Upper lobe of left lung (tissue), 6 donors: Measurements from ENCODE around the gene MACROD2. TPM values are rescaled to one million over a fixed set of nuclear protein-coding genes. Genes with fewer than 3 reads are reported as not detected.

Experiments used
- ATAC-seq, 2 donors: fragments of 200-7000 bp; cut with Tn5 transposase; one replicate each; pipeline ENCODE4 v1.9.1; 2022; ENCODE audit warnings: mild to moderate bottlenecking in 2 of 2, moderate library complexity in 2 of 2; ENCODE audit not compliant: low FRiP score in 2 of 2
- DNase-seq, 2 donors: peaks; one replicate each; pipeline ENCODE4 v3.0.0-alpha.2; 2019 to 2020
- H3K27ac ChIP-seq, 4 donors: fragments of 200-600 bp; sonication (generic); one replicate each; pipeline ENCODE4 v1.5.1; 2016 to 2019
- H3K27me3 ChIP-seq, 4 donors: fragments of 200-600 bp; sonication (generic); one replicate each; pipeline ENCODE4 v1.5.1; 2017 to 2019
- H3K36me3 ChIP-seq, 4 donors: fragments of 200-600 bp; sonication (generic); one replicate each; pipeline ENCODE4 v1.5.1; 2016 to 2019
- H3K4me1 ChIP-seq, 4 donors: fragments of 200-600 bp; sonication (generic); one replicate each; pipeline ENCODE4 v1.5.1; 2018 to 2019
- H3K4me3 ChIP-seq, 4 donors: fragments of 200-600 bp; sonication (generic); one replicate each; pipeline ENCODE4 v1.5.1; 2017 to 2019; ENCODE audit warnings: mild to moderate bottlenecking in 2 of 4, moderate library complexity in 1 of 4
- H3K9me3 ChIP-seq, 4 donors: fragments of 200-600 bp; sonication (generic); one replicate each; pipeline ENCODE4 v1.5.1; 2018 to 2019
- CTCF ChIP-seq, 6 experiments: fragments of 450-650 bp in 4 of 6; fragments of 200-600 bp in 2 of 6; sonication (generic) in 2 of 6; IDR thresholded peaks; one replicate each; pipeline ENCODE4 v1.5.1; 2016 to 2019; ENCODE audit warnings: antibody characterized with exemption in 6 of 6
- EP300 ChIP-seq, 4 donors: sonication (generic); formaldehyde crosslinking; IDR thresholded peaks; one replicate each; pipeline ENCODE4 v1.5.1; 2017; ENCODE audit warnings: antibody characterized with exemption in 4 of 4, control low read depth in 2 of 4
- POLR2A ChIP-seq, 4 donors: fragments of 450-650 bp; IDR thresholded peaks; one replicate each; pipeline ENCODE4 v1.5.1; 2016 to 2017; ENCODE audit warnings: antibody characterized with exemption in 4 of 4, mild to moderate bottlenecking in 2 of 4
- POLR2AphosphoS5 ChIP-seq, 2 donors: sonication (generic); formaldehyde crosslinking; IDR thresholded peaks; one replicate each; pipeline ENCODE4 v1.5.1; 2017; ENCODE audit warnings: antibody characterized with exemption in 2 of 2
- WGBS, 2 donors: methylation state at CpG; one replicate each; pipeline ENCODE4 v1.1.5; 2017 to 2018; 5-methylcytosine and 5-hydroxymethylcytosine counted together
- total RNA-seq, 6 donors: library from RNA; depleted of rRNA in 4 of 6; stranded (reverse); fragments of >200 nt in 4 of 6; gene quantifications; one replicate each; pipeline versions ENCODE4 v1.1.0 to v1.2.1, GENCODE V29; 2016 to 2021
- donor health status: DM: no; HTN: no; CAD: no; lungs with moderate emphysema.
- donor health status: DM: no; HTN: yes; CAD: no; lungs with severe emphysema.

Gene MACROD2
- total RNA-seq, 6 donors from 2014 or later = 20.7 to 84.3 (median 36.3) TPM

- no peak for ATAC-seq
- TF ChIP-seq CTCF (IDR thresholded peaks at IDR 0.05) (no peak), POLR2AphosphoS5 (IDR thresholded peaks at IDR 0.05) (no peak), POLR2A (IDR thresholded peaks at IDR 0.05) (no peak), EP300 (IDR thresholded peaks at IDR 0.05) (no peak)
- no peaks in the 10 kb centered on the region for H3K36me3 ChIP-seq
- H3K27ac ChIP-seq = no peak overlapping the region
- H3K4me1 ChIP-seq = no peaks in the 10 kb centered on the region
- no peak for DNase-seq
- no peak overlapping the region for H3K4me3 ChIP-seq
- no peaks in the 10 kb centered on the region for H3K27me3 ChIP-seq
- H3K9me3 ChIP-seq = no peaks in the 10 kb centered on the region
- WGBS, 2 donors = 71 to 79% methylated on average over 2 of the region's 2 CpGs
These were observed 883.8 kb downstream of the MACROD2 start for GRCh38 chr20:14879020-14879697.

GRCh38 chr20:14879839-14880238 is 884.5 kb downstream of the MACROD2 start:
- no peaks in the 10 kb centered on the region for H3K9me3 ChIP-seq
- no peaks in the 10 kb centered on the region for H3K36me3 ChIP-seq
- 84 to 86% methylated on average over 5 of the region's 5 CpGs for WGBS, 2 donors
- DNase-seq (no peak), ATAC-seq (no peak)
- no peaks in the 10 kb centered on the region for H3K27me3 ChIP-seq
- no peak overlapping the region for H3K27ac ChIP-seq
- no peak overlapping the region for H3K4me3 ChIP-seq
- TF ChIP-seq POLR2A (IDR thresholded peaks at IDR 0.05) = no peak
- TF ChIP-seq POLR2AphosphoS5 (IDR thresholded peaks at IDR 0.05) = no peak
- TF ChIP-seq EP300 (IDR thresholded peaks at IDR 0.05) = no peak
- no peak for TF ChIP-seq CTCF (IDR thresholded peaks at IDR 0.05)
- H3K4me1 ChIP-seq = no peaks in the 10 kb centered on the region

- 62 to 65% methylated on average over 2 of the region's 2 CpGs for WGBS, 2 donors
- no peaks in the 10 kb centered on the region for H3K4me1 ChIP-seq
- no peaks in the 10 kb centered on the region for H3K9me3 ChIP-seq
- peak overlapping the region in 1 of 4 donors; percentile 11 for H3K27ac ChIP-seq
- no peak overlapping the region for H3K4me3 ChIP-seq
- H3K36me3 ChIP-seq = no peaks in the 10 kb centered on the region
- ATAC-seq (no peak), DNase-seq (peak in 1 of 2 donors; percentile 28)
- TF ChIP-seq POLR2AphosphoS5 (IDR thresholded peaks at IDR 0.05) = no peak
- TF ChIP-seq EP300 (IDR thresholded peaks at IDR 0.05) = peak in 1 of 4 donors; percentile 33
- no peak for TF ChIP-seq POLR2A (IDR thresholded peaks at IDR 0.05)
- no peak for TF ChIP-seq CTCF (IDR thresholded peaks at IDR 0.05)
- no peaks in the 10 kb centered on the region for H3K27me3 ChIP-seq
These were observed 886.2 kb downstream of the MACROD2 start for GRCh38 chr20:14881518-14881917.

GRCh38 chr20:14882157-14882556 is 886.8 kb downstream of the MACROD2 start:
- Histone ChIP-seq H3K4me1 (no peaks in the 10 kb centered on the region), H3K4me3 (no peak overlapping the region), H3K27ac (no peak overlapping the region), H3K9me3 (no peaks in the 10 kb centered on the region), H3K27me3 (no peaks in the 10 kb centered on the region), H3K36me3 (no peaks in the 10 kb centered on the region)
- no peak for ATAC-seq
- 83 to 87% methylated on average over 2 of the region's 2 CpGs for WGBS, 2 donors
- TF ChIP-seq POLR2AphosphoS5 (IDR thresholded peaks at IDR 0.05) = no peak
- TF ChIP-seq EP300 (IDR thresholded peaks at IDR 0.05) = no peak
- no peak for TF ChIP-seq POLR2A (IDR thresholded peaks at IDR 0.05)
- no peak for DNase-seq

- Histone ChIP-seq H3K27me3 (no peaks in the 10 kb centered on the region), H3K9me3 (no peaks in the 10 kb centered on the region), H3K4me3 (no peak overlapping the region), H3K36me3 (no peaks in the 10 kb centered on the region), H3K27ac (no peak overlapping the region), H3K4me1 (no peaks in the 10 kb centered on the region)
- ATAC-seq = no peak
- no peak for TF ChIP-seq EP300 (IDR thresholded peaks at IDR 0.05)
- TF ChIP-seq POLR2A (IDR thresholded peaks at IDR 0.05) = no peak
- no peak for TF ChIP-seq POLR2AphosphoS5 (IDR thresholded peaks at IDR 0.05)
- TF ChIP-seq CTCF (IDR thresholded peaks at IDR 0.05) = no peak
- no peak for DNase-seq
These were observed 887.5 kb downstream of the MACROD2 start for GRCh38 chr20:14882846-14883245.
